B cell (primary cell): ENCODE data around the gene SNTA1. TPM values are rescaled to one million over a fixed set of nuclear protein-coding genes. Genes with fewer than 3 reads are reported as not detected.

Experiments used
- ATAC-seq: fragments of 200-7000 bp; cut with Tn5 transposase; one replicate; pipeline ENCODE4 v1.10.0; 2021; ENCODE audit warnings: low read depth, mild to moderate bottlenecking, moderate number of reproducible peaks, moderate library complexity
- CTCF ChIA-PET: fragments of 350-600 bp; sonication (Branson Sonifier 250); formaldehyde crosslinking; loops from one replicate; lab custom pipeline; 2021; ENCODE audit warnings: antibody characterized with exemption, inconsistent platforms; lab: Charles Lee
- POLR2A ChIA-PET: fragments of 350-600 bp; sonication (Branson Sonifier 250); formaldehyde crosslinking; loops from one replicate; lab custom pipeline; 2021; ENCODE audit warnings: antibody characterized with exemption; lab: Charles Lee
- DNase-seq: peaks from one replicate; pipeline ENCODE4 v3.0.0; 2013
- H2AFZ ChIP-seq: 2 replicates; pipeline ENCODE4 v1.6.1; 2012; ENCODE audit warnings: mild to moderate bottlenecking, low read depth, low read length; ENCODE audit not compliant: insufficient read depth, poor library complexity, severe bottlenecking
- H3K27ac ChIP-seq, 2 donors: 1 replicate in 1 of 2; 2 replicates in 1 of 2; pipeline ENCODE4 v1.5.1; 2012 to 2013; ENCODE audit warnings: low read length in 2 of 2, mild to moderate bottlenecking in 2 of 2, moderate library complexity in 1 of 2
- H3K27me3 ChIP-seq, 4 experiments: fragments of 200-600 bp in 1 of 4; sonication (generic) in 1 of 4; replicated peaks in 1 of 4; 1 replicate in 2 of 4; 2 replicates in 2 of 4; pipeline versions ENCODE4 v1.6.1 to v1.7.0; 2013 to 2016; ENCODE audit warnings: low read length in 3 of 4, mild to moderate bottlenecking in 2 of 4, mixed read lengths in 1 of 4, moderate library complexity in 1 of 4; ENCODE audit not compliant: insufficient read depth in 4 of 4, control insufficient read depth in 3 of 4; ENCODE audit errors: control extremely low read depth in 1 of 4
- H3K36me3 ChIP-seq, 2 experiments: replicated peaks in 1 of 2; 1 replicate in 1 of 2; 2 replicates in 1 of 2; pipeline versions ENCODE4 v1.6.1 to v1.7.1; 2013; ENCODE audit warnings: low read length in 1 of 2; ENCODE audit not compliant: insufficient read depth in 2 of 2, control insufficient read depth in 1 of 2; ENCODE audit errors: control extremely low read depth in 1 of 2, extremely low read depth in 1 of 2
- H3K4me1 ChIP-seq, 2 donors: fragments of 200-600 bp in 1 of 2; sonication (generic) in 1 of 2; 1 replicate in 1 of 2; 2 replicates in 1 of 2; pipeline versions ENCODE4 v1.5.1 to v1.6.1; 2013 to 2017; ENCODE audit warnings: low read length in 2 of 2; ENCODE audit not compliant: control insufficient read depth in 2 of 2, insufficient read depth in 2 of 2
- H3K4me2 ChIP-seq: replicated peaks from 2 replicates; pipeline ENCODE3; 2012; ENCODE audit warnings: mild to moderate bottlenecking, low read depth, low read length; ENCODE audit not compliant: poor library complexity, severe bottlenecking
- H3K4me3 ChIP-seq, 5 experiments: fragments of 200-600 bp in 1 of 5; sonication (generic) in 1 of 5; 1 replicate in 3 of 5; 2 replicates in 2 of 5; pipeline versions ENCODE4 v1.5.1 to v1.7.0; 2011 to 2016; ENCODE audit warnings: low read length in 4 of 5, mild to moderate bottlenecking in 4 of 5, low read depth in 2 of 5, control low read depth in 1 of 5, moderate library complexity in 1 of 5; ENCODE audit not compliant: insufficient read depth in 1 of 5; ENCODE audit errors: control extremely low read depth in 1 of 5, extremely low read depth in 1 of 5
- H3K79me2 ChIP-seq: fragments of 200-600 bp; sonication (generic); one replicate; pipeline ENCODE4 v1.6.0; 2016; ENCODE audit warnings: low read length; ENCODE audit not compliant: control insufficient read depth, insufficient read depth
- H3K9ac ChIP-seq: fragments of 200-600 bp; sonication (generic); 2 replicates; pipeline ENCODE4 v1.6.1; 2017; ENCODE audit warnings: mild to moderate bottlenecking, low read length, moderate library complexity
- H3K9me3 ChIP-seq, 3 donors: one replicate each; pipeline versions ENCODE4 v1.6.1 to v1.7.1; 2013; ENCODE audit warnings: low read length in 2 of 3; ENCODE audit not compliant: control insufficient read depth in 2 of 3, insufficient read depth in 1 of 3; ENCODE audit errors: control extremely low read depth in 1 of 3
- H4K20me1 ChIP-seq: 2 replicates; pipeline ENCODE4 v1.6.0; 2012; ENCODE audit warnings: mild to moderate bottlenecking, low read length; ENCODE audit not compliant: insufficient read depth, control insufficient read depth, poor library complexity, severe bottlenecking
- H3K27ac Mint-ChIP-seq: one replicate; pipeline ENCODE4 v1.8.0; 2021; ENCODE audit warnings: mixed read lengths
- H3K27me3 Mint-ChIP-seq: one replicate; pipeline ENCODE4 v1.8.0; 2021; ENCODE audit warnings: mixed read lengths
- H3K4me1 Mint-ChIP-seq: one replicate; pipeline ENCODE4 v1.8.0; 2021; ENCODE audit warnings: mixed read lengths
- H3K4me3 Mint-ChIP-seq: one replicate; pipeline ENCODE4 v1.8.0; 2021; ENCODE audit warnings: mixed read lengths
- H3K9me3 Mint-ChIP-seq: one replicate; pipeline ENCODE4 v1.8.0; 2022; ENCODE audit warnings: mixed read lengths; ENCODE audit not compliant: insufficient read depth
- EZH2 ChIP-seq: IDR thresholded peaks from 2 replicates; pipeline ENCODE4 v1.6.1; 2012; ENCODE audit warnings: borderline replicate concordance, low read depth, mild to moderate bottlenecking, moderate library complexity, low read length; ENCODE audit not compliant: insufficient read depth, poor library complexity, severe bottlenecking
- WGBS: methylation state at CpG from one replicate; pipeline ENCODE4 v1.1.5; 2013; ENCODE audit warnings: missing lambda C conversion rate; ENCODE audit not compliant: insufficient coverage; 5-methylcytosine and 5-hydroxymethylcytosine counted together
- intact Hi-C: fragments of 100-400 bp; cut with micrococcal nuclease; formaldehyde crosslinking; loops from one replicate; pipeline ENCODE4 v1.10.0; 2022
- polyA plus RNA-seq: library from polyadenylated mRNA; depleted of rRNA; stranded (reverse); fragments of >200 nt; gene quantifications from 2 replicates; pipeline ENCODE4 v1.2.3, GENCODE V29; 2012
- total RNA-seq, 2 donors: library from RNA; stranded (reverse); fragments of 120-200 nt in 1 of 2; gene quantifications; 1 replicate in 1 of 2; 2 replicates in 1 of 2; pipeline versions ENCODE4 v1.2.3 to v1.2.4, GENCODE V29; 2013 to 2022
- TF ChIP-seq, protein P1 (sequence below): fragments of 200-600 bp; IDR thresholded peaks from one replicate; pipeline ENCODE4 v1.8.0; 2022; ENCODE audit warnings: antibody characterized with exemption, mild to moderate bottlenecking

Gene SNTA1
- total and polyA plus RNA-seq, 2 donors (not counting 1 experiment from before 2014, with no cell fraction given), result 7.0 to 9.9 TPM

DNA sequence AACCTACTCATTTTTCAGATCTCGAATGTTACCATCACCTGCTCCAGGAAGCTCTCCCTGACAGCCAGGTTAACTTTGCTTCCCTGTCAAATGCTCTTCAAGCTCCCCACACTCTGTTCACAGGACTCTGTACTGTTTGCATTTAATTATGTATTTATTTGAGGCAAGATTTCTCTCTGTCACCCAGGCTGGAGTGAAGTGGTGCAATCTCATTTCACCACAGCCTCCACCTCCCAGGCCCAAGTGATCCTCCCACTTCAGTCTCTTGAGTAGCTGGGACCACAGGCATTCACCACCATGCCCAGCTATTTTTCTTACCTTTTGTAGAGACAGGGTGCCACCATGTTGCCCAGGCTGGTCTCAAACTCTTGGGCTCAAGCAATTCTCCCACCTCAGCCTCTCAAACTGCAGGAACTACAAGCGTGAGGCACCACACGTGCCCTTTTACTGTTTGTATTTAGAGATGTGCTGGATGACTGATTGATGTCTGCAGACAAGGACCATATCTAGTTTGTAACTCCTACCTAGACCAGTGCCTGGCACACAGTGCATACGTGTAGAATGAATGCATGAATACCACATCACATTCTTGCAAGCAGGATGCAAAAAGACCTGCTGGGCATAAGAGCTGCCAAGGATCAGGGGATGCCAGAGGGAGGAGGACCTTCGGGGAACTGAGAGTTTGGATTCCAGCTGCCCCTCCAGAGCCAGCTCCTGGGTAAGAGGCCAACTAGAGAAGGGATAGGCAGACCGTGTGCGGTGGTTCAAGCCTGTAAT is 30.7 kb upstream of the SNTA1 start:
- Mint-ChIP-seq H3K4me3 (no peak overlapping the region), H3K4me1 (peaks cover 12% of the 10 kb centered on the region), H3K9me3 (no peaks in the 10 kb centered on the region), H3K27ac (no peak overlapping the region), H3K27me3 (no peaks in the 10 kb centered on the region)
- ChIA-PET POLR2A (no interaction called here), CTCF (interaction anchor here (1.6 to 2.5 kb wide), 3 partner anchors 15 to 194 kb away, joined by 4 to 7 read pairs (median 7); partner anchors contain the start of gene CBFA2T2)
- Histone ChIP-seq H3K9me3 (no peaks in the 10 kb centered on the region), H4K20me1 (no peaks in the 10 kb centered on the region), H3K36me3 (no peaks in the 10 kb centered on the region), H2AFZ (no peak overlapping the region), H3K9ac (no peak overlapping the region), H3K27ac (no peak overlapping the region), H3K4me2 (no peak overlapping the region), H3K4me3 (no peak overlapping the region), H3K27me3 (no peaks in the 10 kb centered on the region), H3K79me2 (no peaks in the 10 kb centered on the region), H3K4me1 (peaks cover 10% of the 10 kb centered on the region in 2 donors)
- intact Hi-C loops, result no loop called here
- WGBS, result 97% methylated on average over 4 of the region's 7 CpGs
- no peak for ATAC-seq
- TF ChIP-seq EZH2, result no peak
- TF ChIP-seq, protein P1, sequence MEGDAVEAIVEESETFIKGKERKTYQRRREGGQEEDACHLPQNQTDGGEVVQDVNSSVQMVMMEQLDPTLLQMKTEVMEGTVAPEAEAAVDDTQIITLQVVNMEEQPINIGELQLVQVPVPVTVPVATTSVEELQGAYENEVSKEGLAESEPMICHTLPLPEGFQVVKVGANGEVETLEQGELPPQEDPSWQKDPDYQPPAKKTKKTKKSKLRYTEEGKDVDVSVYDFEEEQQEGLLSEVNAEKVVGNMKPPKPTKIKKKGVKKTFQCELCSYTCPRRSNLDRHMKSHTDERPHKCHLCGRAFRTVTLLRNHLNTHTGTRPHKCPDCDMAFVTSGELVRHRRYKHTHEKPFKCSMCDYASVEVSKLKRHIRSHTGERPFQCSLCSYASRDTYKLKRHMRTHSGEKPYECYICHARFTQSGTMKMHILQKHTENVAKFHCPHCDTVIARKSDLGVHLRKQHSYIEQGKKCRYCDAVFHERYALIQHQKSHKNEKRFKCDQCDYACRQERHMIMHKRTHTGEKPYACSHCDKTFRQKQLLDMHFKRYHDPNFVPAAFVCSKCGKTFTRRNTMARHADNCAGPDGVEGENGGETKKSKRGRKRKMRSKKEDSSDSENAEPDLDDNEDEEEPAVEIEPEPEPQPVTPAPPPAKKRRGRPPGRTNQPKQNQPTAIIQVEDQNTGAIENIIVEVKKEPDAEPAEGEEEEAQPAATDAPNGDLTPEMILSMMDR, result no peak
- no peak for DNase-seq

DNA sequence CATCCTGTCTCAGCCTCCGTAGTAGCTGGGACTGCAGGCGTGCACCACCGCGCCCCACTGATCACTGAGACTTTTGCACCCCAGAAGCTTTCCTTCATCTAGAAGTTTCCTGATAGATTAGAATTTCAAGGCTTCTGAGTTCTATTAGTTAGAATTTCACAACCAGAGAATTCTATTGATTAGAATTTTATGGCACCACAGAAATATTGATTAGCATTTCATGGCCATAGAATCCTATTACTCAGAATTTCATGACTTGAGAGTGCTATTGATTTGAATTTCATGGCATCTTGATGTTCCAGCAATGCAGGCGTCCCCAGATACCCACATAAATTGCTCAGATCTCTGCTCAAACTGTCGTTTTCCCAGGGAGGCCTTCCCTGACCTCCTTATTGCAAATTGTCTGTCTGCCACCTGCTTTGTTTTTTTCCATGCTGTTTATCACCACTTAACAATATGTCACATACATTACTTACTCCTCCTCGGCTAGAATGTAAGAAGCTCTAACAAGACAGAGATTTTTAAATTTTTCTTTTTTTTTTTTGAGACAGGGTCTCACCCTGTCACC is 29.4 kb upstream of the SNTA1 start:
- TF ChIP-seq, protein P1, result no peak
- TF ChIP-seq EZH2, result no peak
- H3K36me3 ChIP-seq, result no peaks in the 10 kb centered on the region
- H3K4me3 Mint-ChIP-seq, result no peak overlapping the region
- no peaks in the 10 kb centered on the region for H4K20me1 ChIP-seq
- WGBS, result 89% methylated on average over 2 of the region's 7 CpGs
- ChIA-PET POLR2A (no interaction called here), CTCF (no interaction called here)
- ATAC-seq, result no peak
- no peak overlapping the region for H3K27ac Mint-ChIP-seq
- H3K27ac ChIP-seq, result no peak overlapping the region
- peaks cover 10% of the 10 kb centered on the region in 2 donors for H3K4me1 ChIP-seq
- H3K4me3 ChIP-seq, result no peak overlapping the region
- H3K27me3 Mint-ChIP-seq, result no peaks in the 10 kb centered on the region
- H3K4me1 Mint-ChIP-seq, result peaks cover 12% of the 10 kb centered on the region
- DNase-seq, result no peak
- no peaks in the 10 kb centered on the region for H3K9me3 Mint-ChIP-seq
- no peaks in the 10 kb centered on the region for H3K9me3 ChIP-seq
- H3K27me3 ChIP-seq, result no peaks in the 10 kb centered on the region
- intact Hi-C loops, result no loop called here
- H3K79me2 ChIP-seq, result no peaks in the 10 kb centered on the region
- no peak overlapping the region for H2AFZ ChIP-seq
- H3K4me2 ChIP-seq, result no peak overlapping the region
- H3K9ac ChIP-seq, result no peak overlapping the region
